DOHH2 (cell line): ENCODE results near the gene PYDC2.

Experiments
- EZH2phosphoT487 ChIP-seq: fragments of 200-600 bp; sonication (generic); IDR thresholded peaks from 2 replicates; pipeline ENCODE4 v1.6.1; 2017; ENCODE audit warnings: borderline replicate concordance, mild to moderate bottlenecking, antibody characterized with exemption, low read length, moderate library complexity, mixed read lengths
- TF ChIP-seq, protein P1 (sequence below): fragments of 200-600 bp; sonication (generic); IDR thresholded peaks from one replicate; pipeline ENCODE4 v1.5.1; 2014; ENCODE audit warnings: antibody characterized with exemption, mild to moderate bottlenecking, low read depth, low read length; ENCODE audit not compliant: poor library complexity, severe bottlenecking

DNA sequence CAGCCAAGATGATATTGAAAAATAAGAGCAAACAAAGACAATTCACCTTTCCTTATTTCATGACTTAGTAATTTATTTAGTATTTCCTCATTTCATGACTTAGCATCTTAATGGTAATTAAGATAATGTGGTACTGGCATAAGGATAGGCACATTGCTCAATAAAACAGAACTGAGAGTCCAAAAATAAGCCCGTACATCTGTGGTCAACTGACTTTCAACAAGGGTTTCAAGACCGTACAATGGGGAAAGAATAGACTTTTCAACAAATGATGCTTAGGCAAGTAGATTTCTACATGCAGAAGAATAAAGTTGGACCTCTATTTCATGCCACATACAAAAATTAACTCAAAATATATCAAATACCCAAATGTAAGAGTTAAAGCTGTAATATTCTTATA lies 603 bp upstream of the PYDC2 start:
- TF ChIP-seq, protein P1, sequence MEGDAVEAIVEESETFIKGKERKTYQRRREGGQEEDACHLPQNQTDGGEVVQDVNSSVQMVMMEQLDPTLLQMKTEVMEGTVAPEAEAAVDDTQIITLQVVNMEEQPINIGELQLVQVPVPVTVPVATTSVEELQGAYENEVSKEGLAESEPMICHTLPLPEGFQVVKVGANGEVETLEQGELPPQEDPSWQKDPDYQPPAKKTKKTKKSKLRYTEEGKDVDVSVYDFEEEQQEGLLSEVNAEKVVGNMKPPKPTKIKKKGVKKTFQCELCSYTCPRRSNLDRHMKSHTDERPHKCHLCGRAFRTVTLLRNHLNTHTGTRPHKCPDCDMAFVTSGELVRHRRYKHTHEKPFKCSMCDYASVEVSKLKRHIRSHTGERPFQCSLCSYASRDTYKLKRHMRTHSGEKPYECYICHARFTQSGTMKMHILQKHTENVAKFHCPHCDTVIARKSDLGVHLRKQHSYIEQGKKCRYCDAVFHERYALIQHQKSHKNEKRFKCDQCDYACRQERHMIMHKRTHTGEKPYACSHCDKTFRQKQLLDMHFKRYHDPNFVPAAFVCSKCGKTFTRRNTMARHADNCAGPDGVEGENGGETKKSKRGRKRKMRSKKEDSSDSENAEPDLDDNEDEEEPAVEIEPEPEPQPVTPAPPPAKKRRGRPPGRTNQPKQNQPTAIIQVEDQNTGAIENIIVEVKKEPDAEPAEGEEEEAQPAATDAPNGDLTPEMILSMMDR: no peak
- no peak for TF ChIP-seq EZH2phosphoT487
